Fibroblast of pulmonary artery (primary cell): ENCODE measurements around the gene PIAS2.
"Not testable (repeated sequence)": the region's sequence is repeated elsewhere in the genome, so short reads cannot be mapped to it uniquely, and the experiment has no call there.

ENCODE experiments used
- DNase-seq: peaks from one replicate; pipeline ENCODE4 v3.0.0-alpha.2; 2010; ENCODE audit warnings: low read depth
- H3K4me3 ChIP-seq: replicated peaks from 2 replicates; pipeline ENCODE4 v1.5.1; 2011; ENCODE audit warnings: low read depth, mild to moderate bottlenecking, control low read depth, low read length, moderate library complexity
- TF ChIP-seq, protein P1 (sequence below): IDR thresholded peaks from 2 replicates; pipeline ENCODE4 v1.5.1; 2011; ENCODE audit warnings: mild to moderate bottlenecking, control low read depth, low read length, inconsistent platforms; ENCODE audit errors: missing control alignments

PIAS2 gene

DNA sequence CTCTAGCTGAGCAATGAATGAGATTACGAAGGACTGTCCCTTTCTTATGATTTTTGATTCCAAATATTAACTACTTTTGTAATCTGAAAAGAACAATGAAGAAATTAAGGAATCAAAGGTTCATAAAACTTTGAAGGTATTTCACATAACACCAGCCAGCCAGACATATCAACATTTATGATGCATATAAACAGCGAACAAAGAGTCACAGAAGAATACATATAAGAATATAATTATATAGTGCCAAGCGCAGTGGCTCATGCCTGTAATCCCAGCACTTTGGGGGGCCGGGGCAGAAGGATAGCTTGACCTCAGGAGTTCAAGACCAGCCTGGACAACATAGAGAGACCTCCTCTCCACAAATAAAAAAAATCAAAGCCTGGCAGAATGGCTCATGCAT lies 34.1 kb downstream of the PIAS2 start:
- H3K4me3 ChIP-seq, result no peak overlapping the region
- TF ChIP-seq, protein P1, sequence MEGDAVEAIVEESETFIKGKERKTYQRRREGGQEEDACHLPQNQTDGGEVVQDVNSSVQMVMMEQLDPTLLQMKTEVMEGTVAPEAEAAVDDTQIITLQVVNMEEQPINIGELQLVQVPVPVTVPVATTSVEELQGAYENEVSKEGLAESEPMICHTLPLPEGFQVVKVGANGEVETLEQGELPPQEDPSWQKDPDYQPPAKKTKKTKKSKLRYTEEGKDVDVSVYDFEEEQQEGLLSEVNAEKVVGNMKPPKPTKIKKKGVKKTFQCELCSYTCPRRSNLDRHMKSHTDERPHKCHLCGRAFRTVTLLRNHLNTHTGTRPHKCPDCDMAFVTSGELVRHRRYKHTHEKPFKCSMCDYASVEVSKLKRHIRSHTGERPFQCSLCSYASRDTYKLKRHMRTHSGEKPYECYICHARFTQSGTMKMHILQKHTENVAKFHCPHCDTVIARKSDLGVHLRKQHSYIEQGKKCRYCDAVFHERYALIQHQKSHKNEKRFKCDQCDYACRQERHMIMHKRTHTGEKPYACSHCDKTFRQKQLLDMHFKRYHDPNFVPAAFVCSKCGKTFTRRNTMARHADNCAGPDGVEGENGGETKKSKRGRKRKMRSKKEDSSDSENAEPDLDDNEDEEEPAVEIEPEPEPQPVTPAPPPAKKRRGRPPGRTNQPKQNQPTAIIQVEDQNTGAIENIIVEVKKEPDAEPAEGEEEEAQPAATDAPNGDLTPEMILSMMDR, result no peak
- no peak for DNase-seq

DNA sequence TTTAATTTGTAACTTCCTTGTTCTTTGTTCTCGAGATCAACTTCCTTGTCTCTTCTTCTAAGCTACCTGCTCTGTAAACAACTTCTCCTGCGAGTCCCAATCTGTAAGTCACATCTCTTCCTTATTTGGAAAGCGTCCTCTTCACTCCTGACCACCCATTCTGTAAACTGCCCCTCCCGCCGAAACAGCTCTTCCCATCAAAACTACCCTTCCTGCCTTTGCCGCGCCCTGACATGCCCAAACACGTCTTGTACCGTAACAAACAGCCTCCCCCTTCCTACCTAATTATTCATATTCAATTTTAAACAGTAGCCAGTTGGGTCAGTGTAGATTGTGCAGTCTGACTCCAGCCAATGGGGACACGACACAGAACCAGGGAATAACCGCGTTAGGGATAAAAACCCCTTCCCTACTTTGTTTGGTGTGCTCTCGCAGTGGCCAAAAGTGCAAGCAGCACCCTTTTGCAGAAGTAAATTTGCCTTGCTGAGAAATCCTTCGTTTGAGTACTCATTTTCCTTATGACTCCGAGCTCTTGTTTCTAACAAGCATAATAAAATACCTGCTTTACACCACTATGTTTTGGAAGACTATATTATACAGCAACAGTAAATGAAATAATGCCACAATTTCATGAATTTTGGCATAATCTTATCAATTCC lies 39.8 kb downstream of the PIAS2 start:
- DNase-seq, result no peak
- H3K4me3 ChIP-seq, result no peak overlapping the region
- TF ChIP-seq, protein P1, result no peak

DNA sequence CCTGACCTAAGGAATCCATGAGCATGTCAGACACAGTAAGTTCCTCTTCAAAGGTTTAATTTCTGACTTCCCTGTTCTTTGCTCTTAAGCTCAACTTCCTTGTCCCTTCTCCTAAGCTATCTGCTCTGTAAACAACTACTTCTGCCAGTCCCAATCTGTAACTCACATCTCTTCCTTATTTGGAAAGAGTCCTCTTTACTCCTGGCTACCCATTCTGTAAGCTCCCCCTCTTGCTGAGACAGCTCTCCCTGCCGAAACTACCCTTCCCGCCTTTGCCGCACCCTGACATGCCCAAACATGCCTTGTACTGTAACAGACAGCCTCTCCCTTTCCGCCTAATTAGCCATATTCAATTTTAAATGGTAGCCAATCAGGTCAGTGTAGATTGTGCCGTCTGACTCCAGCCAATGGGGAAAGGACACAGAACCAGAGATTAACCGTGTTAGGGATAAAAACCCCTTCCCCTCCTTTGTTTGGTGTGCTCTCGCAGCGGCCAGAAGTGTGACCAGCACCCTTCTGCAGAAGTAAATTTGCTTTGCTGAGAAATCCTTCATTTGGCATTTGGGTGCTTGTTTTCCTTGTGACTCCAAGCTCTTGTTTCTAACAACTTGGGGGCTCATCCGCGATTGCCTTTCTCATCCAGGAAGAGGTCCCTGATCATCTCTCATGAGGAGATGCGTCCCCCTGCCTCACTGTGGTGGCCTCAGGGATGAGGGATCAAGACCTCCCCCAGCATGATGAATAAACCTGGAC lies 49.0 kb downstream of the PIAS2 start:
- H3K4me3 ChIP-seq, result no peak overlapping the region
- no peak for DNase-seq
- TF ChIP-seq, protein P1, result no peak

DNA sequence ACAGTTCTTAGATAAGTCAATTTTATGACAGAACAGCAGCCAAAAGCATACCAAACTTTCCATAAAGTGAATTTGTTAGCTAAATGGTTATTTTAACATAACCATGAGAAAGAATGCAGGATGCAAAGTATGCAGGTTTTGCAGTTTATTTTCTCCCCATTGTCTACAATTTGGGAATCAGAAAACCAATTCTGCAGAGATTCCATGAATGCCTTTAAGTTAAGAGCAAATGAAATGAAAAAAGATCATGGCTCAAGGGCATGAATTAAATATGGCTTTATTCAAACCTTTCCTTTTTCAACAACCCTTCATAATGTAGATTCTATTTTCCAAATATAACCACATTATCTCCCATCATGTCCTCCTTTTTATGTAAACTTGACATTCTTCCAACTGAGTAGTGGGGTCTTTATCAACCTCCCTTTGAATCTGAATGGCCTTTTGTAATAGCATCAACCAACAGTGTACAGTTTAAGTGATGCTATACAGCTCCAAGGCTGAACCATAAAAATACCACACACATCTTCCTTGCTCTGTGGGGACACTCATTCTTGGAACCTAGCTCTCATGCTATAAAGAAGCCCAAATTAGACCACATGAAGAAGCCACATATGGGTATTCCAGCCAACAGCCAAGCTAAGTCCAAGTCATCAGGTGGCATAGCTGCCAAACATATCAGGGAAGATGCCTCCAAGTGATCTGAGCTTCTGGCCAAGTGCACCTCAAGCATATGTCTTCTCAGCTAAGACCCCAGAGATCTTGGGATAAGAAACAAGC lies 49.8 kb downstream of the PIAS2 start:
- DNase-seq, result no peak
- no peak overlapping the region for H3K4me3 ChIP-seq
- TF ChIP-seq, protein P1, result no peak

DNA sequence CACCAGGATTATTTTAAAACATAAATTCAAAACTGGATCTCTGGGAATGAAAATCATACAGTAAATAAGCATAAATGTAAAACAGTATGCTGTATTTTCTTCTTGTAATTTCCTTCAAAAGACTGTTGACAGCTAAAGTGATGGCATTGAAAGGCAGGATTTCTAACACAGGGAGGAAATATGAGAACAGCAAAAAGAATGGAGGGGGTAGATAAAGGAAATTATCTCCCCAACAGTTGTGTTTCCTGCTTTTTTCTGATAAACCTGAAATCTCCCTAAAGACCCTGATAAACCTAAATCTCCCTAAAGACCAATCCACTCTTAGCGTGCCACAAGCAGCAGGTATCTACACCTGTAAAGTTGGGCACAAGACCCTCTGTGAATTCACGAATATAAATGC lies 50.8 kb downstream of the PIAS2 start:
- TF ChIP-seq, protein P1, result no peak
- DNase-seq, result no peak
- no peak overlapping the region for H3K4me3 ChIP-seq

DNA sequence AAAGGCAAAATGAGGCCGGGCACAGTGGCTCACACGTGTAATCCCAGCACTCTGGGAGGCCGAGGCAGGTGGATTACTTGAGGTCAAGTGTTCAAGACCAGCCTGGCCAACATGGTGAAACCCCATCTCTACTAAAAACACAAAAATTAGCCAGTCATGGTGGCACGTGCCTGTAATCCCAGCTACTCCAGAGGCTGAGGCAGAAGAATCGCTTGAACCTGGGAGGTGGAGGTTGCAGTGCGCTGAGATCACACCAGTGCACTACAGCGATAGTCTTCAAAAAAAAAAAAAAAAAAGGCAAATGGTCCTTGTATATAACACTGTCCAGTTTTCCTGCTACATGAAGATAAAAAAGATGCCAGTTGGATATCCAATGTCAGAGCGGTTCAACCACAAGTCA lies 52.1 kb downstream of the PIAS2 start:
- not testable (repeated sequence) for DNase-seq, H3K4me3 ChIP-seq

DNA sequence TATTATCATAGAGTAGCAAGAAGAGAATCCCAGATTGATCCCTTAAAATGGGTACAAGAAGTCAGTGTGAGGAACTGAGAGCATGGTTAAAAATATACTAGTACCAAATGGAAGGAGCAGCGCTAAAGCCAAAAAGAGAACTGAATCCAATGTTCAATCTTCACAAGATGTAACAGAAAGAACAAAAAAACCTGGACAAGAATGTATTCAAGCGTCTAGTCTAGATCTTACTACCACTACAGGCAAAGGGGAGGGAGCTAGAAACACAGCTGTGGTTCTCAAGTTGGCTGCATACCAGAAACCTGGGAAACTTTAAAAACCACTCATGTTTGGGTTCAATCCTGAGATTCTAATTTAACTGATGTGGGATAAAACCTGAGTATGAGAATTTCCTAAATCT lies 57.5 kb downstream of the PIAS2 start:
- H3K4me3 ChIP-seq, result no peak overlapping the region
- TF ChIP-seq, protein P1, result no peak
- DNase-seq, result peak; percentile 13
